COR-L47 (cell line): ENCODE results near the gene STOM.

ENCODE experiments used
- DNase-seq: peaks from one replicate; lab custom pipeline; 2025; lab: John Stamatoyannopoulos, UW

The STOM gene

DNA sequence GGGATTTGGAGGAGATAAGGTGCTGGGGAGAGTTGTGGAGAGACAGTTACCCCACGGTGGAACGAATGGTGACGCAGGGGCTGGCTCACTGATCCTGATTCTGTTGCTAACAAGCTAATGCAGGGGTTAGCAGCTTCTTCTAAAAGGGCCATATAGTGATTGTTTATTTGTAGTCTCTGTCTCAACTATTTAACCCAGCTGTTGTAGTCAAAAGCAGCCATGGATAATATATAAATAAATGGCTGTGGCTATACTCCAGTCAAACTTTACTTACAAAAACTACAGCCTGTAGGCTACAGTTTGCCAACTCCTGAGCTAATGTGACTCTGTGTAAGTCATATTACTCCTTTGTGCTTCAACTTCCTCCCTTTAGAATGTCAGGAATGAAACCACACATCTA is 21.8 kb downstream of the STOM start:
- no peak for DNase-seq

DNA sequence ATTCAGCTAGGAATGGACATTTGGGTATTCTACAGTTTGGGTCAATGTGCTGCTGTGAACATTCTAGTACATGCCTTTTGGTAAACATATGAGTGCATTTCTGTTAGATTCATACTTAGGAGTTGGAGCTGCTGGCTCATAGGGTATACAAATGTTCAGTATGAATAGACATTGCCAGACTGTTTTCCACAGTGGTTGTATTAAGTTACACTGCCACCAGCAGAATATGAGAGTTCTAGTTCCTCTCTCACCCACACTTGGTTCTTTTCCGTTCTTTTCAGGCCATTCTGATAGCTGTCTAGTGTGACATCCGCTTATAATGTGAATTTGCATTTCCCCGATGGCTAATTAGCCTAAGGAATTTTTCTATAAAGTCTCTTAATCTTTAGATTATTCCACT is 25.0 kb downstream of the STOM start:
- no peak for DNase-seq

DNA sequence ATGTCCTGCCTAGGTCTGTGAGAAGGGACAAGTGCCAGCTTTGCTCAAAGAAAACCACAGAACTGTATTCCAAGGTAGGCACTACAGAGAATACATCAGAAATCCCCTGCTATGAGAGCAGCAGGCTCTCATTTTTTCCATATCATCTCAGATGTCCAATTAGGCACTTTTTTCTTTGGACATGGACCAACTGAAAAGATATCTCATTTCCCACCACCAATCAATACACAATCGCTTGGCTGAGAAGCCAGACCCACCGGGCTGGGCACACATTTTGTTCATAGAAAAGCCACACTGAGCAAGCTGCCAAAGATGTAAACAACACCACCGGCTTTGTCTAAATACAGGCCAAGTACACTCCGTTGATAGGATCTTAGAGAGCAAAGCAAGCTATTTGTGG is 25.9 kb downstream of the STOM start:
- DNase-seq: peak; percentile 54

DNA sequence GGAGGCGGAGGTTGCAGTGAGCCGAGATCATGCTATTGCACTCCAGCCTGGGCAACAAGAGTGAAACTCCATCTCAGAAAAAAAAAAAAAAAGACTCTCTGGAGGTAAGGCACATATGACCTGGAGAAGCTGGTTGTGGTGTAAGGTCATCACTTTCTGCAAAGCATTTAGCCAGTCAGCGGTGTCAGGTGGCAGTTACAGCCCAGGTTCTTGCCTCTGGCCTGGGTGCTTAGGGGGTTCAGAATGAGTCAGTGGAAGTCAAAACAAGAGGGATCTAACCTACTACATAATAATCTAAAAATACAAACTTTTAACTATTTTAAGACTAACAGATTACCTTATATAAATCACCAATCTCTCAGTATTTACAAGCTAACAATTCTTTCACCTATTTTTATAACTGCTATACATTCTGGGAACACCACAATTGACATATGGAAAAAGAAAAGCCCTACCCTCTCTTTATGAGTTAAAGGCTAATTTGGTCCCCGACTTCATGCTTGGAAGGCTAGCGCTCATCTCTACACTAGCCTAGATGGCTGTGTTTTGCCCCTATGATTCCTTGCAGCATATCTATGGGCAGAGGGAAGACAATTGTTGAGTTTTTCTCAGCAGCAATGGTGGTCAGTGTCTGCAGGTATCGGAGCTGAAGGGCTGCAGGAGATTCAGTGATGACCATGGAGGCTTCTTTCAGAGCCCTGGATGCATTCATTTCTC is 29.2 kb downstream of the STOM start:
- DNase-seq: no peak

DNA sequence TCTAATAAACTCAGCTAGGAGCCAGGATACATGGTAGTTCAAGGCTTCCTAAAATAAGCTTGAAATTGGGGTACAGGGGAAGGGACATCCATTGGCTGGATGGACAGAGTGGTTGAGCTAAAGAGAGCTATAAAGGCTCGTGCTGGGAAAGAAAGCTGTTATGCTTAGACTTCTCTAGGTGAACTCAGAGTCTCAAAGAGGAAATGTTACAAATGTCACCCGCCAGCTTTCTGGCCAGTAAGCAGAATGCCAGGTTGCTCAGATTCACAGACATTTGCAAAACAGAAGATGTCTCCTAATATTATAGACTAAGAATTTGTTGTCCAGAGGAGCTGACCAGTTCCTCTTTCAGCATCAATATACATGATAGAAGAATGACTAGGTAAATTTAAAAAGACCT is 30.6 kb downstream of the STOM start:
- DNase-seq: no peak

DNA sequence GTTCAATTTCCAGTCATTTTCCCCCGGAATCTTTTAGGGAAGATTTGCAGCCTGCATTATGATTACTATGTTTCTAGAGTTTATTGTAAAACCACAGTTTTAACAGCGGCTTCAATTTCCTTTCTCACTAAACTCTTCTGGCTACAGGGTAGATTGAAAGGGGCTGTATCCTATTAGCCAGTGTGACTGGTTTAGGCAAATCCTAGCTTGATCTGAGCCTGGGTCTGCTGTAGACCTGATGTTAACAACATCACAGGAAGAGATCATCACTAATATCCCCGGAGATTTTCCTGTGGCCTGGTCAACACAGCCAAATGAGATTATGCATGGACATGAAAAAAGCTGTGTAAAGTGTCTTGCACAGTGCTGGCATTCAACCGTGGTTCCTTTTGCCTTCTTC is 33.4 kb downstream of the STOM start:
- DNase-seq: no peak

DNA sequence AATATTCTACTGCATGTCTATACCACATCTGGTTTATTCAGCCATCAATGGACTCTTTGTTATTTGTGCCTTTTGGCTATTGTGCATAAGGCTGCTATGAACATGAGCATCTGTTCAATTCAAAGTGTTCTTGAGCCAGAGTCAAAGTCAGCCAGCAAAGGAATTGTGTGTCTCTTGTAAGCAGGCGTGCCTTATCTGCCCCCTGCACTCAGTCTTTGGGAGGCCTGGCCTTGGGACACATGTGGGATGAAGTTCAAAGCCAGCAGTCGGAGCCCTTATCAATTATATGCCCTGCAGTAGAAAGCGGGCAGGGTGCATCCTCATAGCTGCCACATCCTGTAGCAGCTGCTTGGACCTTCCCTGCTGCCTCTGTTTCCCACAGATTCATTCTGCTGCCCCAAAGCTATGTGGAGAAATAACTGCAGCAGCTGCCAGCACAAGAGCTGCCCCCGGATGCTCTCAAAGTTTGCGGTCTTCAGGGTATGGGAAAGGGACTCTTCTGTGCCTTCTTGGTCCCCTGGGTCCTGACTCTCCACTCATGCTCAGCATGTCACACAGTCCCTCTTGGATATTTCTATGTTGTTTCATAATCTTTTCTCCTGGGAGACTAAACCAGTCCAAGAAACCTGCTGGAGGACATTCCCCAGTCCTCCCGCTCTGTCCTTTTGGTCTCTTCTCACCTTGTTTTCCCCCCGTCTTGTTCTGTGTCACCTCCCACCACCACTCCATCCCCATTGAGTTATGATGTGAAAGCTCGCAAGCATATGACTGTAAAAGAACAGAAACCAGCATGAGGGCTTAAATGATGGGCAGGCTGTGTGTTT is 35.9 kb downstream of the STOM start:
- DNase-seq: no peak

DNA sequence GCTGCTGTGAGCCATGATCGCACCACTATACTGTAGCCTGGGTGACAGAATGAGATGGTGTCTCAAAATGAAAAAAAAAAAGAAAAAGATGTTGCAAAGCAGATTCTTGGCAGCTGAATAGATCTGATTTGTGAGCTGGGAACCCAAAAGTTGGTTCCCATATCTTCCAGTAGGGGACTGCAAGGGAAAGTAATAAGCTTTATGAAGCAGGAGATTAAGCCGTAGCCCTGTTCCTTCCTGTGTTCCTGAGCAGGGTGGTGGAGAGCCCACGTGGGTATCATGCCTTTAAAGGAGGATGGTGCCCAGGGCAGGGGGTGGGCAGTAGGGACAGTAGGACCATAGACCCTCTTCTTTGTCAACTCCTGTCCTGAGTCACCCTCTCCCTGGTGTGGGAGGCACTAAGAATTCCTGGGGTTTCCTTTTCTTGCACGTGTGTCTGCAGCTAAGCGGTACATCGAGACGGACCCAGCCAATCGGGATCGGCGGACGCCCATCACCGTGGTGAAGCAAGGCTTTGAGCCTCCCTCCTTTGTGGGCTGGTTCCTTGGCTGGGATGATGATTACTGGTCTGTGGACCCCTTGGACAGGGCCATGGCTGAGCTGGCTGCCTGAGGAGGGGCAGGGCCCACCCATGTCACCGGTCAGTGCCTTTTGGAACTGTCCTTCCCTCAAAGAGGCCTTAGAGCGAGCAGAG is 37.9 kb downstream of the STOM start:
- DNase-seq: no peak

DNA sequence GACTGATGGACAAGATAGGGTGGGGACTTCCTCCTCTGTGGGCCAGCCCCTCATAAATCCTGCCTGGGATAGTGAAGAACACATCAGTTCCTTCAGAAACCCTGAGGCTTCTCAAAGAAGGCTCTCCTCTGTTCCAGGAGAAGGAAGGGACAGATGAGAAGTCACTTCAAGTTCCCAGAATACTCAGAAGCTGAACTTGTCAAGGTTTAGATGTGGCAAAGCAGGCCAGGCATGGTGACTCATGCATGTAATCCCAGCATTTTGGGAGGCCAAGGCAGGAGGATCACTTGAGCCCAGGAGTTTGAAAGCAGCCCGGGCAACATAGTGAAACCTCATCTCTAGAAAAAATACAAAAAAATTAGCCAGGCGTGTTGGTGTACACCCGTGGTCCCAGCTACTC is 38.5 kb downstream of the STOM start:
- no peak for DNase-seq

DNA sequence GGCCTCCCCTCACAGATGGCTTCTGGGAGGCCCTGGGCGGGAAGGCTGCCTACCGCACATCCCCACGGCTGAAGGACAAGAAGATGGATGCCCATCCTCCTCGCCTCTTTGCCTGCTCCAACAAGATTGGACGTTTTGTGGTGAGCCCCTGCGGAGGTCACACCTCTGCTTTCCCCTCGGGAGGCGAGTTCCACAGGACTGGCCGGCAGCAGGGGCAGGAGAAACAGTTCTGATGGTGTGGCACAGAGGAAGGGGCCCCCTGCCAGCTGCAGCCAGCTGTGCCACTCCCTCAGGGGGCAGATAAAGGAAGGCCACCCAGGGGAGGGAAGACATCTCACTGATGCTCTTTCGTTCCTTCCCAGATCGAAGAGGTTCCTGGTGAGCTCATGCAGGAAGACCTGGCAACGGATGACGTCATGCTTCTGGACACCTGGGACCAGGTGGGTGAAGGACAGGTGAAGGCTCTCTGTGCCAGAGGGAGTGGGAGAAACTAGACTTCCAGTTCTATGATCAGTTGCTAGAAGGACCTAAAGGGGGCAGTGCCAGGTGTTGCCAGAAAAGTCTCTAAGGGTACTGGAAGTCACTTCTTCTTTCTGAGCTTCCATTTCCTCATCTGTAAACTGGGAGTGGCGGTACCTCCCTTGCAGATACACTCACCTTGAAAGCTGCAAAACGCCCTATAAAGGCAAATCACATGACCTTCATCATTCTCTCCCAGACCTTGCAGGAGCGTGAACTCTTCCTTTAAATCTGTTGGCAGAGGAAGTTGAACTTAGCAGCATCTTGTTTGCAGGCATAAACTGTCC is 41.0 kb downstream of the STOM start:
- no peak for DNase-seq

DNA sequence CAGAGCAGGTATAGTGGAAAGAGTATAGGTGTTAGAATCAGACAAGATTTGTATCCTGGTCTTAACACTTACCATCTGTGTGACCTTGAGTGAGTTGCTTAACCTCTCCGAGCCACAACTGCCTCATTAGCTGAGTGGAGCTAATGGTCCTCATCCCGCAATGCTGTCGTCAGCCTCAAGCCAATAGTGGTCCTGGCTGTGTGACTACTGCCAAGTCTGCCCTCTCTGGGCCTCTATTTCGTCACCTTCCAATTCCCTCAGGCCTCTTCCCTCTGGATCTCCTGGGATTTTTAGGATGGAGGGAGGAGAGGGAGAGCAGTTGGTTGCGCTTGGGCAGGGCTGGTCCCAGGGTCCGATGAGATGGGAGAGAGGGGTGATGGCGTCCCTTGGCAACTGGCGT is 41.6 kb downstream of the STOM start:
- DNase-seq: no peak

DNA sequence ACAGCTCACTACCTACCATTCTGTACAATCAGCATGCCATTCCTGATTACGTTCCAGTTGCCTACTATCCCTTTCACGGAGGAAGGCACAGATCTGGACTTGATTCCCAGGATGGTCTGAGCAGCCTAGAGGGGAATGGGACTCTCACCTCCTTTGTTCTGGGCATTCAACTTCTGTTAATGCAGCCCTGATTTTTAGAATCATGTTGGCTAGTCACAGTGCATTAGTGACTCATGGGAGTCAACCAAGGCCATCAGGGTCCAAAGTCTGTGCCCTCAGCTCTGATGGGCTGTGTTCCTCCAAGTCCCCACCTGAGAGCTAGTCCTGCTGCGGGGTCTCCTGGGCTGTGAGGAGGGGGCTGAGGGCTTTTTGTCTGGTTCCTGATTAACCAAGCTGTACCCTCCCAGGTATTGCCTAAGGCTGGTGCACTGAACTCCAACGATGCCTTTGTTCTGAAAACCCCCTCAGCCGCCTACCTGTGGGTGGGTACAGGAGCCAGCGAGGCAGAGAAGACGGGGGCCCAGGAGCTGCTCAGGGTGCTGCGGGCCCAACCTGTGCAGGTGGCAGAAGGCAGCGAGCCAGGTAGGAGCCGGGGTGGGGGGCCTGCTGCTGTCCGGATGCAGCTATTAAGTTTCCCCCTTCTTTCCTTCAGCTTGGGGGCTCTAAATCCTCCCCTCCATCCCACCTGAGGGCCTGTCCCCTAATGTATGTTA is 43.0 kb downstream of the STOM start:
- DNase-seq: no peak

DNA sequence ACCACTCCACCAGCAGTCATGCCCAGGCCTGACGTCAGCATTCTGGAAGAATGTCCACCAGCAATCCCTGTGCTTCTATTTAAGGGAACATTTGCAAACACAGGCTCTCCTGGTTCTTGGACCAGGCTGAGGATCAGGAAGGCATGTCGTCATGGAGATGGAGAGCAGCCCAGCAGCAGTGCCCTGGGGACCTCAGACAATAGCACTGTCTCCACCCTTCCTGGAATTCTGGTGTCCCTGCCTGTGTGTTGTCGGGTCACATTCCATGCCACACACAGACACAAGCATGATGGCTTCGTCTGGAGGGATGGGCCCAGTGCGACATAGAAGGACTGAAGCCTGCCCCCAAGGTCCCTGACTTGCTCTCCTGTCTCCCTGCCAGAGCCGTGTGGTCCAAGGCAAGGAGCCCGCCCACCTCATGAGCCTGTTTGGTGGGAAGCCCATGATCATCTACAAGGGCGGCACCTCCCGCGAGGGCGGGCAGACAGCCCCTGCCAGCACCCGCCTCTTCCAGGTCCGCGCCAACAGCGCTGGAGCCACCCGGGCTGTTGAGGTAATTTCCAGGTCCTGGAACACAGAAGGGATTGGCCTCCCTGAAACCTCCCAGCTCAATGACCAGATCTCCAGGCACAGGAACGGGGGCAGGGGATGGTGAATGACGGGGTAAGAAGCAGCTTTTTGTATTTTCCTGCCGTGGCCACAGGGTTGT is 43.8 kb downstream of the STOM start:
- DNase-seq: peak; percentile 14

DNA sequence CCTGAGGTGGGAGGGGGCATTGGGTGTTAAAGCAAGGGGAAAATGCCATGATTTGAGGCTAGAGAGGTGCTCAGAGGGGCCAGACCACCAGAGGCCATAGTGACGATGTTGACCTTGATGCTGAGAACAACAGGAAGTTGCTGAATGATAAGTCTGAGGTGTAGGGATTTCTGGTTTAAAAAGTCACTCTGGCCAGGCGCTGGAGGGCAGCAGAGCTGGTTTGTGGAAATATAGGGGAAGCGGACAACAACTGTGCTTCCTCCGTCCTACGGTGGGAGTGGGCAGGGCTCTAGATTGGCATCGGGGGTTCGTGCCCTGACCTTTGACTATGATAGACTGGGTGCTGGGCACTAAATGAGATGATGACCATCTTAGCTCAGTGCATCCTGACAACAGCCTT is 44.7 kb downstream of the STOM start:
- no peak for DNase-seq

DNA sequence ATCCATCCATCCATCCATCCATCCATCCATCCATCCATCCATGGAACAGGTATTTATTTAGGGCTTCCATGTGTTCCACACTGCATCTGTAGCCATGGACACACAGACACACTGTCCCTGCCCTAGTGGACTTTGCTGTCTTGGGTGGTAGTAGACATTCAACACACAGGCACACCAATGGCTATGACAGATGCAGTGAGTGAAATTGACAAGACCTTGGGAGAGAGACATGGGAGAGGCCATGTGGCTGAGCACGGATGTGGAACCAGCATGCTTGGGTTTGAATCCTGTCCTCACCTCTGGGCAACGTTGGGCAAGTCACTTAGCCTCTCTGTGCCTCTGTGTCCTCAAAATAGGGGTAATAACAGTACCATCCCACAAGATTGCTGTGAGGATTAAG is 45.3 kb downstream of the STOM start:
- DNase-seq: no peak

DNA sequence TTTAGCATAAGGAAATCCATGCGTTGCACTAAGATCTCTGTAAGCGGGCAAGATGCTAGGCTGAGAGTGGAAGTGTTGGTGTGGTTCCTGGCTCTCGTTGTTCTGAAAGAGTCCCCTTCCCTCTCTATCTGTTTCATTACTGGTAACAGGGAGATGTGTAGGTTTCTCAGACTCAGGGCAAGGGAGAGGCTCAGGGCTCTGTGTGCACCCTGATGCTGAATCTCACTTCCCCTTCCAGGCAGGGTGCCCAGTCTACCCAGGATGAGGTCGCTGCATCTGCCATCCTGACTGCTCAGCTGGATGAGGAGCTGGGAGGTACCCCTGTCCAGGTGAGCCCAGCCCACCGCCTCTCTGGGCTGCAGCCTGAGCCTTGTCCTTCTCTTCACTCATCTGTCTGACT is 45.7 kb downstream of the STOM start:
- DNase-seq: no peak

DNA sequence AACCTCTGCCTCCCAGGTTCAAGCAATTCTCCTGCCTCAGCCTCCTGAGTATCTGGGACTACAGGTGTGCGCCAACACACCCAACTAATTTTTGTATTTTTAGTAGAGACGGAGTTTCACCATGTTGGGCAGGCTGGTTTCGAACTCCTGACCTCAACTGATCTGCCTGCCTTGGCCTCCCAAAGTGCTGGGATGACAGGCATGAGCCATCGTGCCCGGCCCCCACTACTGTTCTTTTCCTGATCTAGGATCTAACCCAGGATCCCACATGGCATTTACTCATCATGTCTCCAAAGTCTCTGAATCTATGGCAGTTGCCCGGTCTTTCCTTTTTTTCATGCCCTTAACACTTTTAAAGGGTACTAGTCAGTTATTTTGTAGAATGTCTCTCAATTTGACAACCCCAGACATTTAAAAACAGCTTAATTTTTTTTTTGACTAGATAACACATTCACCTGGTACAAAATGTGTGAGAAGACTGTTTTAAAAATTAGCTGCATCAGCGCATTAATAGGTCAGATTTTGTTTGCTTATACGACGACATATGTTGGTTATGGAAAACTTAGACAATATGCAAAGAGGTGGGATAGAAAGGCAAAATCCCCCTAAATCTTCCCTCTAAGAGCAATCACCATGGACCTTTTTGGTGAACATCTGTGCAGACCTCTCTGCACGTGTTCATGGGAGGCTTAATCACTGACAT is 46.5 kb downstream of the STOM start:
- DNase-seq: no peak

DNA sequence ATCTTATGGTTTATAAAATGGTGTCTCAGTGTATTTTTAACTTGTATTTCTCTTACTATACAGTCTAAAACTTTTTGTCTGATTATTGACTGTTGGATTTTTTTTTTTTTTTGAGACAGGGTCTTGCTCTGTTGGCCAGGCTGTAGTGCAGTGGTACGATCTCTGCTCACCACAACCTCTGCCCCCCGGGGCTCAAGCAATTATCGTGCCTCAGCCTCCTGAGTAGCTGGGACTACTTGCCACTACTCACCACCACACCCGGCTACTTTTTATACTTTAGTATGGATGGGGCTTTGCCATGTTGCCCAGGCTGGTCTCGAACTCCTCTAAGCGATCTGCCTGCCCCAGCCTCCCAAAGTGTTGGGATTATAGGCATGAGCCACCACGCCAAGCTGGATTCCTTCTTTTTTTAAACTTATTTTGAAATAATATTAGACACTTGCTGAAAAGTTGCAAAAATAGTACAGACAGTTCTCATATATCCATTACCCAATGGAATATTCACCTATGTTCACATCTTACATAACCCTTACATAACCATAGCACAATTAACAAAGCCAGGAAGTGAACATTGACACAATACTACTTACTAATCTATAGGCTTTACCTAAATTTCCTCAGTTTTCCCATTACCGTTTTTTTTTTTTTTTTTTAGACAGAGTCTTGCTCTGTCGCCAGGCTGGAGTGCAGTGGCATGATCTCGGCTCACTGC is 47.2 kb downstream of the STOM start:
- DNase-seq: no peak

DNA sequence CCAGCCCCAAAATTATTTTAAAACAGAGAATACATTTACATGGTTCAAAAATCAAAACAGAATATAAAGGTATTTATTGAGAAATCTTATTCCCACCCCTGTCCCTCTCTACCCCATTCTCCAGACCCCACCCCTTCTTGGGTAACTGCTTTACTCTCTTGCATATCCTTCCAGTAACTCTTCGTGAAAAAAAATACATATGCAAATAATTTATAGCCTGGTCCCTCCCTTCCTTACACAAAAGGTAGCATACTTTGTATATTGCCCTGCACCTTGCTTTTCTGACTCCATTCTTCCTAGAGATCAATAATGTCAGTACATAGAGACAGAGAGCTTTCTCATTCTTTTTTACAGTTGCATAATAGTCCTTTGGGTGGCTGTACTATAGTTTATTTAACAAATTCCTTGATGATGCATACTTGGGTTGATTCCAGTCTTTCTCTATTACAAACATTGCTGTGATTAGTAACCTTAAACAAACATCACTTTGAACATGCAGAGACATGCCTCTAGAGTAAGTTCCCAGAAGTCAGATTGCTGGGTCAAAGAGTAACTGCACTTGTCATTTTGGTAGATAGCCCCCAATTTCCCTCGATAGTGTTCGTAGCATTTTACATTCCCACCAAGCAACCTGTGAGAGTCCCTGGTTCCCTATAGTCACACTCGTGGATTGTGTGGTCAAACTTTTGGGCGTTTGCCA is 47.9 kb downstream of the STOM start:
- no peak for DNase-seq
